Measurements from ENCODE around the gene OR56B4.

DNA sequence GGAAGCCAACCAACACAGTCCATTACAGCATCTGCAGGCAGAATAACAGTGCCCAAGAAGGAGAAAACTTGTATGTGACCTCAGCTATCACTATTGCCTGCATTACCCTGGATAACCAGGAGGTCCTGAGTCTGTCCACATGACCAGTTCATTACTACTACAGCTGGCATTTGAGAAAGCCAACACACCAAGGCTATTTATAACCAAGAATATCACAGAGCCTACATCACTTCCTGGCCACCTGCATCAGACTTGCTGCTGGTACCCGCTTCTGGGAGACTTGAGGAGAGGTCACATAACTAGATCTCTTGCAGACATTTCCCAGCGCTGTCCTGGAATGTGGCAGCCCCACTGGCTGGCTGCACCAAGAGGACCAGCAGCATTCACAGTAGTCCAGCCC, 11.1 kb upstream of the OR56B4 start:
- TF ChIP-seq, protein P1, sequence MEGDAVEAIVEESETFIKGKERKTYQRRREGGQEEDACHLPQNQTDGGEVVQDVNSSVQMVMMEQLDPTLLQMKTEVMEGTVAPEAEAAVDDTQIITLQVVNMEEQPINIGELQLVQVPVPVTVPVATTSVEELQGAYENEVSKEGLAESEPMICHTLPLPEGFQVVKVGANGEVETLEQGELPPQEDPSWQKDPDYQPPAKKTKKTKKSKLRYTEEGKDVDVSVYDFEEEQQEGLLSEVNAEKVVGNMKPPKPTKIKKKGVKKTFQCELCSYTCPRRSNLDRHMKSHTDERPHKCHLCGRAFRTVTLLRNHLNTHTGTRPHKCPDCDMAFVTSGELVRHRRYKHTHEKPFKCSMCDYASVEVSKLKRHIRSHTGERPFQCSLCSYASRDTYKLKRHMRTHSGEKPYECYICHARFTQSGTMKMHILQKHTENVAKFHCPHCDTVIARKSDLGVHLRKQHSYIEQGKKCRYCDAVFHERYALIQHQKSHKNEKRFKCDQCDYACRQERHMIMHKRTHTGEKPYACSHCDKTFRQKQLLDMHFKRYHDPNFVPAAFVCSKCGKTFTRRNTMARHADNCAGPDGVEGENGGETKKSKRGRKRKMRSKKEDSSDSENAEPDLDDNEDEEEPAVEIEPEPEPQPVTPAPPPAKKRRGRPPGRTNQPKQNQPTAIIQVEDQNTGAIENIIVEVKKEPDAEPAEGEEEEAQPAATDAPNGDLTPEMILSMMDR (IDR thresholded peaks at IDR 0.05), result no peak
- no peak for TF ChIP-seq POLR2A (IDR thresholded peaks at IDR 0.05)
